MCF 10A (cell line): Measurements from ENCODE around the gene CSMD2. TPM values are rescaled to one million over a fixed set of nuclear protein-coding genes. Genes with fewer than 3 reads are reported as not detected.

Experiments
- BruUV-seq: library from RNA; stranded (reverse); fragments of 400-500 nt; replicated peaks from 2 replicates; lab custom pipeline; 2021; lab: Mats Ljungman, UMichigan
- CTCF ChIA-PET: fragments of 300-600 bp; sonication (Branson Sonifier 250); formaldehyde crosslinking; extraction: SDS; loops from one replicate; lab custom pipeline; 2021; ENCODE audit warnings: antibody characterized with exemption, inconsistent platforms; lab: Yijun Ruan, JAX
- POLR2A ChIA-PET: fragments of 300-600, 350-650 bp; sonication (Branson Sonifier 250); formaldehyde crosslinking; extraction: SDS; loops from one replicate; lab custom pipeline; 2020; ENCODE audit warnings: antibody characterized with exemption, inconsistent platforms; lab: Yijun Ruan, JAX
- DNase-seq: peaks from one replicate; pipeline ENCODE4 v3.0.0-alpha.2; 2018; ENCODE audit not compliant: unreplicated experiment
- H3K27ac Mint-ChIP-seq: one replicate; pipeline ENCODE4 v1.8.0; 2022; ENCODE audit warnings: mild to moderate bottlenecking, low read depth, mixed read lengths; ENCODE audit not compliant: unreplicated experiment
- H3K27me3 Mint-ChIP-seq: one replicate; pipeline ENCODE4 v1.8.0; 2022; ENCODE audit warnings: mixed read lengths; ENCODE audit not compliant: insufficient read depth, unreplicated experiment
- H3K36me3 Mint-ChIP-seq: one replicate; pipeline ENCODE4 v1.8.0; 2022; ENCODE audit warnings: mild to moderate bottlenecking, moderate library complexity, mixed read lengths; ENCODE audit not compliant: insufficient read depth, unreplicated experiment
- H3K4me1 Mint-ChIP-seq: one replicate; pipeline ENCODE4 v1.8.0; 2022; ENCODE audit warnings: mixed read lengths; ENCODE audit not compliant: insufficient read depth, unreplicated experiment
- H3K4me3 Mint-ChIP-seq: one replicate; pipeline ENCODE4 v1.8.0; 2022; ENCODE audit warnings: mild to moderate bottlenecking, moderate library complexity, mixed read lengths; ENCODE audit not compliant: unreplicated experiment
- H3K9me3 Mint-ChIP-seq: one replicate; pipeline ENCODE4 v1.8.0; 2022; ENCODE audit warnings: mixed read lengths; ENCODE audit not compliant: unreplicated experiment
- intact Hi-C: fragments of 100-400 bp; cut with micrococcal nuclease; formaldehyde crosslinking; loops from 2 replicates; pipeline ENCODE4 v1.14.1; 2022
- total RNA-seq: library from RNA; stranded (reverse); gene quantifications from 2 replicates; pipeline ENCODE4 v1.2.3, GENCODE V29; 2022
- TF ChIP-seq, protein P1 (sequence below): fragments of 200-600 bp; IDR thresholded peaks from one replicate; pipeline ENCODE4 v1.8.0; 2022; ENCODE audit warnings: antibody characterized with exemption, mild to moderate bottlenecking; ENCODE audit not compliant: unreplicated experiment

Gene CSMD2
- total RNA-seq, 1 experiment from 2014 or later = not detected

DNA sequence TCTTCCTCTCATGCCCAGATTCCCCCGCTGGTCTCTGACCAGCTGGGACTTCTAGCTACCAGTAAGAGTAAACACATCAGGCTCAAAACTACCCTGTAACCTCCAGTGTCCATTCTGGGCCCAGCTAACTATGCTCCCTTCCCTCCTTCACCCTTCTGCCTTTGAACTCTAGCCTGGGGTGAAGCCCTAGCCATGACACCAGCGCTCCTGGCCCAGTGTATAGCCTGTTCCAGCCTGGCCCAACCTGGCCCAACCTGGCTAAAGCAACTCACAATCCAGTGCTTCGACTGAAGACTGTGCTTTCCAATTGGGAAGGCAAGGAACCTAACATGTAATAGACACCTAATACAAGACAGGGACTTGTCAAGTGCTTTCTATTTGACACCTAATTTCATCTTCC, 27.6 kb downstream of the CSMD2 start:
- Mint-ChIP-seq H3K4me1 (no peaks in the 10 kb centered on the region), H3K36me3 (no peaks in the 10 kb centered on the region), H3K27me3 (no peaks in the 10 kb centered on the region), H3K9me3 (peaks cover 39% of the 10 kb centered on the region), H3K4me3 (no peak overlapping the region), H3K27ac (no peak overlapping the region)
- CTCF ChIA-PET = interaction anchor here (0.6 to 0.7 kb wide), 2 partner anchors 14 to 697 kb away, joined by 6 read pairs; no protein-coding TSS in a partner anchor
- POLR2A ChIA-PET = no interaction called here
- no peak for DNase-seq
- intact Hi-C loops = no loop called here
- TF ChIP-seq, protein P1, sequence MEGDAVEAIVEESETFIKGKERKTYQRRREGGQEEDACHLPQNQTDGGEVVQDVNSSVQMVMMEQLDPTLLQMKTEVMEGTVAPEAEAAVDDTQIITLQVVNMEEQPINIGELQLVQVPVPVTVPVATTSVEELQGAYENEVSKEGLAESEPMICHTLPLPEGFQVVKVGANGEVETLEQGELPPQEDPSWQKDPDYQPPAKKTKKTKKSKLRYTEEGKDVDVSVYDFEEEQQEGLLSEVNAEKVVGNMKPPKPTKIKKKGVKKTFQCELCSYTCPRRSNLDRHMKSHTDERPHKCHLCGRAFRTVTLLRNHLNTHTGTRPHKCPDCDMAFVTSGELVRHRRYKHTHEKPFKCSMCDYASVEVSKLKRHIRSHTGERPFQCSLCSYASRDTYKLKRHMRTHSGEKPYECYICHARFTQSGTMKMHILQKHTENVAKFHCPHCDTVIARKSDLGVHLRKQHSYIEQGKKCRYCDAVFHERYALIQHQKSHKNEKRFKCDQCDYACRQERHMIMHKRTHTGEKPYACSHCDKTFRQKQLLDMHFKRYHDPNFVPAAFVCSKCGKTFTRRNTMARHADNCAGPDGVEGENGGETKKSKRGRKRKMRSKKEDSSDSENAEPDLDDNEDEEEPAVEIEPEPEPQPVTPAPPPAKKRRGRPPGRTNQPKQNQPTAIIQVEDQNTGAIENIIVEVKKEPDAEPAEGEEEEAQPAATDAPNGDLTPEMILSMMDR = no peak
- BruUV-seq = no TSS peak

DNA sequence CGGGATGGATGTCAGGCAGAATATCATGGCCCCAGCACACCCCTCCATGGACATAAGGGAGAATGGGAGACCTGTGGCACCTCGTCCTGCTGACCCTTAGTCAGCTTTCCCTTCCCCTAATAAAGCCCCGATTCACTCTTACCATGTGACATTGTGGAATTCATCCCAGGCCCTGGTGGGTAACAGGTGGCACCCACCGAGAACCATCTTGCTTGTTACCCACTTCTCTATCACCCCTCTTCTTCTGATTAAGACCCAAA, 32.9 kb downstream of the CSMD2 start:
- H3K4me1 Mint-ChIP-seq = no peaks in the 10 kb centered on the region
- H3K27ac Mint-ChIP-seq = no peak overlapping the region
- DNase-seq = no peak
- H3K9me3 Mint-ChIP-seq = peaks cover 50% of the 10 kb centered on the region
- intact Hi-C loops = no loop called here
- no peaks in the 10 kb centered on the region for H3K36me3 Mint-ChIP-seq
- no TSS peak for BruUV-seq
- ChIA-PET CTCF (interaction anchor here (0.6 kb wide), 3 partner anchors 155 to 672 kb away, joined by 3 read pairs; no protein-coding TSS in a partner anchor), POLR2A (no interaction called here)
- no peaks in the 10 kb centered on the region for H3K27me3 Mint-ChIP-seq
- TF ChIP-seq, protein P1 = no peak
- no peak overlapping the region for H3K4me3 Mint-ChIP-seq

DNA sequence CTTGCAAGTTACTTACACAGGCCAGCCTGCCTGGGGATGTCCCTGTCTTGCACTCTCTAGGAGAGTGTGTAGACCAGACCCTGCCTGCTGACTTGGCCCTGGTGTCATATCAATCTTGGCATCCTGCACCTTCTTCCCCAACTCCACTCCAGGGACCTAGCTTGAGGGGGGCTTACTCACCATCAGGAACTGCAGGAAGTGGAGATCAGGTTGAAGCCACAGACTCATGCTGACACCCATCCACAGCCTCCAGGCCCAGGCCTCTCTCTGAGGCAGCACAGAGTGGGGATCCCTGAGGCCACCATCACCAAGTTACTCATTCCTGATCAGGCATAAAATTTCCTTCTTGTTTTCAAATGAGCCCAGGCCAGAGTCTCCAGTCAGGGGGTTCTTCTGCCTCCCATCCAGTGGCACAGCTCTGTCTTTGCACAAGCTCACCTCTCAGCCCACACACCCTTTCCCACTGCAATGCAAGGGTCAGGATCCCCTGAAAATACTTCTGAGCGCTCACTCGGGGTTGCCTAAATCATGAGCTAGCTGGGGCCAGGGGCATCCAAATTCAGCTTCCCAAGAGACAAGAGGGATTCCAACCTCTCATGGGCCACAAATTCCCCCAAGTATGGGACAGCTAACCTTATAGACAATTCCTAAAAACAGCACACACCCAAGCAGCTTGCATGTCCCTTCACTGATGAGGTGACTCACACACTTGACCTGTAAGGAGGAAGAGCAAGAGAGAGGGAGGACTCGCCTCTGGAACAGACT, 33.5 kb downstream of the CSMD2 start:
- CTCF ChIA-PET = interaction anchor here (0.6 kb wide), 3 partner anchors 155 to 672 kb away, joined by 3 read pairs; no protein-coding TSS in a partner anchor

GRCh38 chr1:34130306-34130705, 34.7 kb downstream of the CSMD2 start:
- intact Hi-C loops = no loop called here
- H3K4me1 Mint-ChIP-seq = no peaks in the 10 kb centered on the region
- no peaks in the 10 kb centered on the region for H3K36me3 Mint-ChIP-seq
- H3K4me3 Mint-ChIP-seq = no peak overlapping the region
- no peak for DNase-seq
- H3K9me3 Mint-ChIP-seq = peaks cover 54% of the 10 kb centered on the region
- TF ChIP-seq, protein P1 = no peak
- H3K27ac Mint-ChIP-seq = no peak overlapping the region
- no peaks in the 10 kb centered on the region for H3K27me3 Mint-ChIP-seq
- BruUV-seq = no TSS peak
- ChIA-PET CTCF (no interaction called here), POLR2A (no interaction called here)

More for the DNA sequence above, 33.5 kb downstream of the CSMD2 start:
- no peaks in the 10 kb centered on the region for H3K4me1 Mint-ChIP-seq
- H3K27me3 Mint-ChIP-seq = no peaks in the 10 kb centered on the region
- H3K27ac Mint-ChIP-seq = no peak overlapping the region
- POLR2A ChIA-PET = no interaction called here
- intact Hi-C loops = no loop called here
- H3K4me3 Mint-ChIP-seq = no peak overlapping the region
- no TSS peak for BruUV-seq
- TF ChIP-seq, protein P1 = no peak
- no peaks in the 10 kb centered on the region for H3K36me3 Mint-ChIP-seq
- peaks cover 50% of the 10 kb centered on the region for H3K9me3 Mint-ChIP-seq
- no peak for DNase-seq
